Left ventricle myocardium inferior (tissue), 1 donor: Measurements from ENCODE around the gene MSMP. TPM values are rescaled to one million over a fixed set of nuclear protein-coding genes. Genes with fewer than 3 reads are reported as not detected.

Experiments used
- DNase-seq: peaks from one replicate; pipeline ENCODE4 v3.0.0-alpha.2; 2020
- H3K27ac ChIP-seq: fragments of 200-600 bp; replicated peaks from 2 replicates; pipeline ENCODE4 v1.8.0; 2021
- H3K27me3 ChIP-seq: fragments of 200-600 bp; 2 replicates; pipeline ENCODE4 v1.8.0; 2021; ENCODE audit warnings: low read depth
- H3K36me3 ChIP-seq: fragments of 200-600 bp; 2 replicates; pipeline ENCODE4 v1.8.0; 2021
- H3K4me1 ChIP-seq: fragments of 200-600 bp; 2 replicates; pipeline ENCODE4 v1.8.0; 2021
- H3K4me3 ChIP-seq: fragments of 200-600 bp; 2 replicates; pipeline ENCODE4 v1.8.0; 2021; ENCODE audit warnings: mild to moderate bottlenecking, moderate library complexity
- H3K9me3 ChIP-seq: fragments of 200-600 bp; replicated peaks from 2 replicates; pipeline ENCODE4 v1.8.0; 2021
- CTCF ChIP-seq: fragments of 200-600 bp; IDR thresholded peaks from 2 replicates; pipeline ENCODE4 v1.8.0; 2021; ENCODE audit warnings: antibody characterized with exemption, mild to moderate bottlenecking, borderline replicate concordance
- intact Hi-C: fragments of 100-400 bp; cut with micrococcal nuclease; formaldehyde crosslinking; loops from one replicate; pipeline ENCODE4 v1.11.0; 2022
- total RNA-seq: library from RNA; stranded (reverse); fragmentation: NEBNext Ultra II Directional; extraction: Animal tissue kit (Norgen Biotek cat#: 25700); gene quantifications from one replicate; pipeline ENCODE4 v1.2.1, GENCODE V29; 2021
- donor health status: DM: no; HTN: yes; CAD: no; lungs with severe emphysema.

MSMP gene
- total RNA-seq, 1 donor from 2014 or later = not detected

DNA sequence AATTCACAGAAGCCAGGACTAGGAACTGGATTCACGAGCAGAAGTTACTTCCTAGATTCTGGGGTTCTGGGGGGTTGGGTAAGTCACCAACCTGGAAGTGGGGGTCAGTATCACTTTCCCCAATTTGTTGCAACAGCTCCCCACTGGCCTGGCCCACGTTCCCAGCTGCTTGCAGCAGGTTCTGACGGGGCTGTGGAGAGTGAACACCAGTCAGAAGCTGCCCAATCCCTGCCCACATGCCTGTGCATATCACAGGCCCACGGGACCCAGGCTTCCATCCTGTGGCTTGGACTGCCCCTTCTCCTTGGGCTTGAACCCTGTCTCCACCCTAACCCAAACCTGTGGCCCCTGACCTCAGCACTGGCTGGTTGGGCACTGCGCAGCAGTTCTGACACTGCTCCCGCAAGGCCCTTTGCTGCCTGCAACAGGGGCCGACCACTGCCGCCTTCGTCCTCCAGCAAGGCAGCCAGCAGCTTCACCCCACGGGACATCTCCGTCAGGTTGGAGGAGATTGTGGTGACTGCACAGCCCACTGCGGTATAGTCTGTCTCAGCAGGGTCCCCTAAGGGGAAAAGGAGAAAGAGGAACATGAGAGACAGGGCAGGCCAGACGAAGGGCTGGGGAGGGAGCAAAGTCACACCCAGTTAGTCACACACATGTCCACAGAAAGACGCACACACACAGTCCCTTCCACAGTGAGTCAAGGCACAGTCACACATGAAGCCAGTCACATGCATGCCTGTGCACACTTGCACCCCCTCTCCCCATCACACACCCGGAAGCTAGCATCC, 35.2 kb downstream of the MSMP start:
- no peaks in the 10 kb centered on the region for H3K27me3 ChIP-seq
- H3K36me3 ChIP-seq = peaks cover 100% of the 10 kb centered on the region
- no peak overlapping the region for H3K27ac ChIP-seq
- DNase-seq = no peak
- no peak for TF ChIP-seq CTCF
- H3K4me1 ChIP-seq = no peaks in the 10 kb centered on the region
- no peak overlapping the region for H3K4me3 ChIP-seq
- intact Hi-C loops = no loop called here
- H3K9me3 ChIP-seq = no peaks in the 10 kb centered on the region

GRCh38 chr9:35717132-35717870, 36.8 kb downstream of the MSMP start:
- DNase-seq = no peak
- Histone ChIP-seq H3K9me3 (no peaks in the 10 kb centered on the region), H3K27ac (no peak overlapping the region), H3K27me3 (no peaks in the 10 kb centered on the region), H3K36me3 (peaks cover 100% of the 10 kb centered on the region), H3K4me1 (no peaks in the 10 kb centered on the region), H3K4me3 (no peak overlapping the region)
- no peak for TF ChIP-seq CTCF
- intact Hi-C loops = no loop called here

- H3K27me3 ChIP-seq = no peaks in the 10 kb centered on the region
- no peak for TF ChIP-seq CTCF
- H3K27ac ChIP-seq = no peak overlapping the region
- H3K4me1 ChIP-seq = peaks cover 7% of the 10 kb centered on the region
- no peaks in the 10 kb centered on the region for H3K9me3 ChIP-seq
- peaks cover 100% of the 10 kb centered on the region for H3K36me3 ChIP-seq
- no peak overlapping the region for H3K4me3 ChIP-seq
- intact Hi-C loops = no loop called here
- DNase-seq = no peak
These were observed 37.8 kb downstream of the MSMP start for GRCh38 chr9:35716230-35716629.

GRCh38 chr9:35714579-35715252, 39.4 kb downstream of the MSMP start:
- TF ChIP-seq CTCF = no peak
- H3K4me3 ChIP-seq = no peak overlapping the region
- no peaks in the 10 kb centered on the region for H3K27me3 ChIP-seq
- intact Hi-C loops = no loop called here
- peaks cover 14% of the 10 kb centered on the region for H3K4me1 ChIP-seq
- H3K36me3 ChIP-seq = peaks cover 100% of the 10 kb centered on the region
- no peak for DNase-seq
- no peaks in the 10 kb centered on the region for H3K9me3 ChIP-seq
- no peak overlapping the region for H3K27ac ChIP-seq

DNA sequence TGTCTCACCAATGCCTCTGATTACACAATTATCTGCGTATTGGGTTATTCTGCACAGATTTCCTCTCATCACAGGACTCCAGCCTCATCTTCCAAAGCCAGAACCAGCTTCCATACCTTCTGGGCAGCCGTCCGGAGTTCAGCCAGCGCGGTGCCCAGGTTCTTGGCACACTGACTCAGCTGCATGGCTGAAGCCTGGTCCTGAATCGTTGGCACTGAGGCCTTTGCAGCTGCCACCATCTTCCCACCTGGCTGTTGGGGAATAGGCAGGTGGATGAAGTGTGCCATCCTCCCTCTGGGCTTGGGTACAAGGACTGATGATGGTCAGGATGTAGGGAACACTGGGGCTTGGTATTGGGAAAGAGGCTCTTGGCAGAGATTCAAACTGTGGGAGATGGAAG, 40.0 kb downstream of the MSMP start:
- Histone ChIP-seq H3K36me3 (peaks cover 99% of the 10 kb centered on the region), H3K4me1 (peaks cover 14% of the 10 kb centered on the region), H3K27me3 (no peaks in the 10 kb centered on the region), H3K27ac (no peak overlapping the region), H3K4me3 (no peak overlapping the region), H3K9me3 (no peaks in the 10 kb centered on the region)
- TF ChIP-seq CTCF = no peak
- DNase-seq = no peak
- intact Hi-C loops = no loop called here
